ENCODE data around the gene SOX13.

The SOX13 gene

DNA sequence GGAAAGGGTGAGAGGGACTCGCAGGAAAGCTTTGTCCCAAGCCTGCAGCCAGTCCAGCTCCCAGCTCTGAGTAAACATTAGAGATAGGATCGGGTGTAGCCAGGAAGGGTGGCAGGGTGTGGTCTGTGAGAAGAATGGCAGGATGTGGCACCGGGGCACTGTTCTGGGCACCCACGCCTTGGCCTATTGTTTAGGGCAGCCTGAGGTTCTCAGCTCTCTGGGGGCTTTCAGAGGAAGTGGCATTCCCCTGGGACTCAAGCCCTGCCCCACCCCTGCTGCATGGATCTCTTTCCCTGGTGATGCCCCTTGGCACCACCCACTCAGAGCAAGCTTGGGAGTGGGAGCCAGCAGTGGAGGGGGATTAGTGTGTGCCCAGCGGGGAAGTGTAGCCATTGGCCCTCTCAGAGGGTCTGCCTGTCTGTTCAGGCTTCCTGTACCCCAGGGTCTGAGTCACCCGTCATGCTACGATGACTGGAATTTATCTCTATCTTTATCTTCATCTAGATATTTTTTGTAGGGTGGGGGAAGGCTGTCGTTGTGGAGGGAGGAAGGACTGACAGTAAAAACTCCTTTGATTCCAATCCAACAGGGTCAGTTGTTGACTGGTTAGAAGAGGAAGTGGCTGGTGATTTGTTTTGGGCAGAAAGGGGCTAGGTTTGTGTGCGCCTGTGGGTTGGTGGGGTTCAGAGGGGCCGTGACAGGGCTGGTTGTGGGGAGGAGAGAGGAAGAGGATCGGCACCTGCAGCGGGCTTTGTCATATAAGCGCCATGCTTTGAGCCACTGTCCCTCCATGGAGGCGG is 31.6 kb downstream of the SOX13 start:
- in situ Hi-C loops (cut with MboI; ENCODE audit: low sequenced_read_pairs): no loop called here

DNA sequence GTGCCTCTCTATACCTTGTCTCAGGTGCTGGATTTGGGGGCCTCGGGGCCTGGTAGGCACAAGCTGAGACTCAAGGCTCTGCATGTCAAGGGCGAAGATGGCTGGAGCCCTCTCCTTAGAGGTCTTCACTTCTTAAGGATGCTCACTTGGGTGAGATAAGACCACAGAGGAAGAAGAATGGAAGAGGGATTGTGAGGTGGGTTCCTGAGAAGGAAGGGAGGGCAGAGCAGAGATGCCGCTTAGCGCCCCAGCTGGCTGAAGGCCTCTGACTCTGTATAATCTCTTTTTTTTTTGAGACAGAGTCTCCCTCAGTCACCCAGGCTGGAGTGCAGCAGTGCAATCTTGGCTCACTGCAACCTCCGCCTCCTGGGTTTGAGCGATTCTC is 32.2 kb downstream of the SOX13 start:
- in situ Hi-C loops (cut with MboI; ENCODE audit: low sequenced_read_pairs): no loop called here

DNA sequence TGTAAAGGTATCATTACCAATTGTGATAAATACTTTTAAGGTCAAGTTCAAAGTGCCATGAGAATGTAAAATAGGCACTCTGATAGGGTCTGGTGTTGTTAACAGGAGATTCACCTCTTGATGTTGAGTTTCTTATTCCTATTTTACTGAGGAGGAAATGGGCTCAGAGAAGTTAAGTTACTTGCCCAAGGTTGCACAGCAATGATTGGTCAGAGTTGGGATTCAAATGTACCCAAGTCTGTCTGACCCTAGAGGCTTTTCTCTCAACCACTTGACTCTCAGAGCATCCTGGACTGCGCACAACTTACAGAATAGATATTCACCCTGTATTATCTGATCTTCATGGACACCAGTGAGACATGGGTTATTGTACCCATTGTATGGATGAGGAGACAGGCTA is 33.9 kb downstream of the SOX13 start:
- in situ Hi-C loops (cut with MboI; ENCODE audit: low sequenced_read_pairs): no loop called here

DNA sequence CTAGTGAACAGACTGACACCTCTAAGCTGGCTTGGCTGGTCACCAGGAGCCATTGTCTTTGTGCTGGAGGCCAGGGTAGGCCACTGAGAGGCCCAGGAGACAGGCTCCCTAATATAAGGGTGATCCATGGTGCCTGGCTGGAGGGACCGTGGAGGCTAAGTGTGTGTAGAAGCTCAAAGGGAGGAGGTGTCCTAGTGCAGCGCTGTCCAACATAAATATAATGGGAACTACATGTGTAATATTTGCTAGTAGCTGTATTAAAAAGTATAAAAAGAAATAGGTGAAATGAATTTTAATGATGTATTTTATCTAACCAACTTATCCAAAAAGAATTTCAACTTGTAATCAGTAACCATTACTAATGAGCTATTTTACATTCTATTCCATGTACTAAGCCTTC is 35.0 kb downstream of the SOX13 start:
- in situ Hi-C loops (cut with MboI; ENCODE audit: low sequenced_read_pairs): no loop called here

DNA sequence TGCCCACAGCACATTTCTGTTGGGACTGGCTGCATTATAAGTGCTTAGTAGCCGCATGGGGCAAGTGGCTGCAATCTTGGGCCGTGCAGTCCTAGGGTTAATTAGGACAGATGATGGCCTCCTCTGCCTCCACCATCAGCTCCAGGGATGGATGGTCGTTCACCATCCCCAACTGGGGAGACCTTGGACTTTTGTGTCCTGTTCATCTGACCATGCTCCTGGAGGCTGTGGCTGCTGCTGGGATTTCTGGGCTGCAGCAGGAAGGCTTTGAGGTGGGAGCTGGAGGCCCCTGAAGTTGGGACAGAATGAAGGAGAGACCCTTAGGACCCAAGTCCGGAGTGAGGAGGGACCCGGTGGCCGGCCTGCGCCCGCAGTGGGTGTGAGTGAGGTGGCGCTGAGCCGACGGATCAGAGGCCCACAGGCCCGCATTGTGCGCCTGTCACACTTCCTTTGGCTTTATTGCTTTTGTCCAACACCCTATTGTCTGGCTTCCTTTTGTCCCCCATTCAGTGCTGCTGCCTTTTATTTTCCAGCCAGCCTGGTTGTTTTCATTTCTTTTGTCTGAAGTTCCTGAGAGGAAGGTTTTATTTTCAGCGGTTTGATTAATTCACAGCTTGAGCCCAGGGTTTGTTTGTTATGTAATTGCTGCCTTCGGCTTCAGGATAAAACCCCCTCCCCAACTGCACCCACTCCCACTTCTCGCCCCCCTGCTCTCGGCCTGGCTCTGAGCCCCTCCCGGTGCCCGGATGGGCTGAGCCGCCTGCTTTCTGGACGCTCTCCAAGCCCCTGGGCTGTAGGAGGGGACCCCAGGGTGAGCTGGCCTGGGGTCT is 35.6 kb downstream of the SOX13 start:
- in situ Hi-C loops (cut with MboI; ENCODE audit: low sequenced_read_pairs): no loop called here

DNA sequence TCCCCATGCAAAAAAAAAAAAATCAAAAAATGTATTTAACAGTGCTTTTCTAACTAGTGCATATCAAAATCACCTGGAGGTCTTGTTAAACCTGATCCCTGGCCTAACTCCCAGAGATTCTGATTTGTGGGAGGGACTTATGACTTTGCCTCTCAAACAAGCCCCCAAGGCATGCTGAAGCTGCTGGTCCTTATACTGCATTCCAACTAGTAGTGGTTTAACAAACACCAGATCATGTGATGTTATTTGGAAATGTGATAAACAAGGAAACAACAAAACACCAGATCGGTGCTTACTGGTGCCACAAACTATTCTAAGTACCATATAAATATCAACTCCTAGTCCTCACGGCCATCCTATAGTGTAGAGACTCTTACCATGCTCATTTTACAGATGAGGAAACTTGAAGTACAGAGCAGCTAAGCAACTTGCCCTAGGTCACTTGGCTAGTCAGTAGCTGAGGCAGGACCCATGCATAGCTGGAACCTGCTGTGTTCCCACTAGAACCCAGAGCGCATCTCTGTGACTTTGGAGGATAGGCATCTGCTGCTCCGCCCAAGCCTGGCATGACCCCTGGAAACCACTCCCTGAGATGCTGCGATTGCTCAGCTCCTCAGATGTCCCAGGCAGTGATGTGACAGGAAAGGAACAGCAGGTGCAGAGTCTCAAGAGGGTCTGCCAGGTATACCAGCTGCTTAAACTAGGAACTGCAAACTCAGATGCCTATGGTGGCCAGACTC is 38.1 kb downstream of the SOX13 start:
- in situ Hi-C loops (cut with MboI; ENCODE audit: low sequenced_read_pairs): no loop called here

DNA sequence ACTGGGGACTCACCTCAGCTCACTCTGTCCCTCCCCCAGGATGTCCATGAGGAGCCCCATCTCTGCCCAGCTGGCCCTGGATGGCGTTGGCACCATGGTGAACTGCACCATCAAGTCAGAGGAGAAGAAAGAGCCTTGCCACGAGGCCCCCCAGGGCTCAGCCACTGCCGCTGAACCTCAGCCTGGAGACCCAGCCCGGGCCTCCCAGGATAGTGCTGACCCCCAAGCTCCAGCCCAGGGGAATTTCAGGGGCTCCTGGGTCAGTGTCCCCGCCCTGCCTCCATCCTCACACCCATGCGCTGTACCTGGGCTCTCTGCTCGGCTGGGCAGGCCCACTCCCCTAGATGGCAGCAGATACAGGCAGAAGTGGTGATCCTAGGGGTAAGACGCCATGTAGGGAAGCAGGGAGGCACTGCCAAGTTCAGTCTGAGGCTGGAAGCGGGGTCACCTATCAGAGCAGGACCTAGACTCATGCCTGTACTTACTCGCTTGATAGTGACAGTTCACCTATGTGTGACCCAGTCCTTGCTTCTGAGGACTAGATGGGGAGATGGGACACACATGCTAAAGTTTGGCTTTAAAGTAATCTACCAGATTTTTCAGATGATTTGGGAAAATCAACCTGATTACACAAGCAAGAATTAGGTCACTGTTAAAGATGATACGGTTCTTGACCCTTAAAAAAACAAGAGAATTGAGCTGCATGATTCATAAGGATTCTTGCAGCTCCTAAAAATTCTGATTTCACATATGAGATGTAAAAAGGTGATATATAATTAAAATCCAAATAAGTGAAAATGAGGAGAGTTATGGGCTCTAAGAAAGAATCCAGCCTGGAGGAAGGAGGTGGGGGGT is 40.2 kb downstream of the SOX13 start:
- in situ Hi-C loops (cut with MboI; ENCODE audit: low sequenced_read_pairs): no loop called here

DNA sequence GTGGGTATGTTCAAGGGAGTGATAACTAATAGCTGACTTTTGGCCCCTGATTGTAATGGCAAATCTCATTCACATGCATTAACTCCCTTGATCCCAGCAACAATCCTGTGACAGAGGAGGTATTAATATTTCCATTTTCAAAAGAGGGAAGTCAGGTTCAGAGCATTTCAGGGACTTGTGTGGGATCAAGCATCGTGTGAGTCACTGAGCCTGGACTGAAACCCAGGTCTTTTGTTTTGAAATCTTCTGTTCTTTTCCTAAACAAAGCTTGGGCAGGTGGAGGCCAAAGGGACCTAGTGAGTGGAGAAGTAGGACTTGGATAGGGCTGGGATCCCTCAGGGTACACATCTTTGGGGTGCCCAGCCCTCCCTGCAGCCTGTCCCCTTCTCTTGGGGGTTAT is 41.0 kb downstream of the SOX13 start:
- in situ Hi-C loops (cut with MboI; ENCODE audit: low sequenced_read_pairs): no loop called here

DNA sequence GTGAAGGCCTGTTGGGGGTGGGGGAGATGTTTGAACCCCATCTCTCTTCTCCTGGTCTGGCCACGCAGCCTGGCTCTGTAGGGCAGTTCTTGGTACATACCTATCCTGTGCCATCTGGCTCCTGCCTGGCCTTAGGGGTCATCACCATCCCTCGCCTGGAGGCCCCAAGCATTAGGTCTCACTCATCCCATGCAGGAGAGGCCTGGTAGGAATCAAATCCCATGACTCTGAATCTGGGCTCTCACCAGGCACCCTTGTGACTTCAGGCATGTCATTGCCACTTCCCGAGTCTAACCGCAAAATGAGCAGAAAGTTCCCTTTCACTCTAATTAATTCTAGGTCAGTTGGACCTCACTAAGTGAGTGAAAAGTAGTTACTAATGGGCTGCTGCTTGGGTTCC is 41.7 kb downstream of the SOX13 start:
- in situ Hi-C loops (cut with MboI; ENCODE audit: low sequenced_read_pairs): no loop called here

DNA sequence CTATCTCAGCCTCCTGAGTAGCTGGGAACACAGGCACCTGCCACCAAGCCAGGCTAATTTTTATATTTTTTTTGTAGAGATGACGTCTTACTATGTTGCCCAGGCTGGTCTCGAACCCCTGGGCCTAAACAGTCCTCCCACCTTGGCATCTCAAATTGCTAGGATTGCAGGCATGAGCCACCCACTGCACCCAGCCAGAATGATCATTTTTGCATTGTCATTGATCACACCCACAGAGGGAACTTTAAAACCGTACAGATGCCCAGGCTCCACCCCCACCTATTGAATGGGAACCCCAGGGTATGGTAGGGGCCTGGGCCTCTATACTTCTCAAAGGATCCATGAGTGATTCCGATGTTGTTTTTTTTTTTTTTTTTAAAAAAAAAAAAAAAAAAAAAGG is 42.2 kb downstream of the SOX13 start:
- in situ Hi-C loops (cut with MboI; ENCODE audit: low sequenced_read_pairs): no loop called here

DNA sequence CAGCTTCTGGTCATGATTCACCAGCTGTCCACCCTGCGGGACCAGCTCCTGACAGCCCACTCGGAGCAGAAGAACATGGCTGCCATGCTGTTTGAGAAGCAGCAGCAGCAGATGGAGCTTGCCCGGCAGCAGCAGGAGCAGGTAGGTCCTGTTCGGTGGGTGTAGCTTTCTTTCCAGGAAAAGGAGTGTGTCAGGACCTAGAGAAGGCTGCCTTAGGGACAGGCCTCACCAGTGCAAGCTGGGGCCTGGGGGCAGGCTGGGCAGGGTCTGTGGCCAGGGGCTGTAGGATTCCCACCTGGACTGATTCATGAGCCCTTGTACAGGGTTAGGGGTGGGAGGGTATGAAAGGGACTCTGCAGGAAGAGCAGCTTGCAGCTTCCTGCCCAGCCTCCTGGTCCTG is 43.6 kb downstream of the SOX13 start:
- in situ Hi-C loops (cut with MboI; ENCODE audit: low sequenced_read_pairs): no loop called here

DNA sequence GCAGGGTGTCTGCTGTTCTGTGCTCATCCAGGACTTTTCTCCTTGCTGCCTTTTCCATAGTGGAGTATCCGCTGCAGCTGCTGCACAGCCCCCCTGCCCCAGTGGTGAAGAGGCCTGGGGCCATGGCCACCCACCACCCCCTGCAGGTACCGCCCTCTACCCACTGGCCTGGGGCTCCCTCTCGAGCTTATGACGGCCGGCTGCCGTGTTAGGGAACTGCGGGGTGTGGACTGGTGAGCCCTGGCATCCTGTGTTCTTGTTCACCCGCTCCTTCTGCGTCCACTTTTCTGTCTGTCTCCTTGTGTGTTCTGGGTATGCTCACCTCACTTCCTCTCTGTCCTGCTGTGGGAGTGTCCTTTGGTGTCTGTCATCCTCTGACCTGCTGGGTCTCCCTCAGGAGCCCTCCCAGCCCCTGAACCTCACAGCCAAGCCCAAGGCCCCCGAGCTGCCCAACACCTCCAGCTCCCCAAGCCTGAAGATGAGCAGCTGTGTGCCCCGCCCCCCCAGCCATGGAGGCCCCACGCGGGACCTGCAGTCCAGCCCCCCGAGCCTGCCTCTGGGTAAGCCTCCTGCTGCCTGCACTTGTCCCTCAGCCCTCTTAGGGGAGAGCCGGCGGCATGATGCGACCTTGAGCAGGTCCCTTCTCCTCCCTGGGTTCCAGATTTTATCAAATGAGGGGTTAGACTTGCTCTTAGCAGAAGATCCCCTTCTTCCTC is 49.1 kb downstream of the SOX13 start:
- in situ Hi-C loops (cut with MboI; ENCODE audit: low sequenced_read_pairs): no loop called here

DNA sequence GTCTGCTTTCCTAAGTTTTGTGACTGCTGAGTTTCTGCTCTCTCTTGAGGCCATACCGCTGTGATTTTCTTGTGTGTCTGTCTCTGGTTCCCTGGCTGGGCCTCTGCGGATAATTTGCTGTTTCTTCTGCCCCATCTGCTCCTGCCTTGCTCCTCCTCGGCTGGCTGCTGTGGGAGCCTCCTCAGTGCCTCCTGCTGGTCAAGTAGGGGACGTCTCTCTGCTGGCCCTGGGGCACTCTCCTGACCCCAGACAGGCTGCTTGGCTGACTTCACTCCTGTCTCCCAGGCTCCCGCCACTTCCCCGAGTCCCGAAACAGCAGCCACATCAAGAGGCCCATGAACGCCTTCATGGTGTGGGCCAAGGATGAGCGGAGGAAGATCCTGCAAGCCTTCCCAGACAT is 50.5 kb downstream of the SOX13 start:
- in situ Hi-C loops (cut with MboI; ENCODE audit: low sequenced_read_pairs): no loop called here

DNA sequence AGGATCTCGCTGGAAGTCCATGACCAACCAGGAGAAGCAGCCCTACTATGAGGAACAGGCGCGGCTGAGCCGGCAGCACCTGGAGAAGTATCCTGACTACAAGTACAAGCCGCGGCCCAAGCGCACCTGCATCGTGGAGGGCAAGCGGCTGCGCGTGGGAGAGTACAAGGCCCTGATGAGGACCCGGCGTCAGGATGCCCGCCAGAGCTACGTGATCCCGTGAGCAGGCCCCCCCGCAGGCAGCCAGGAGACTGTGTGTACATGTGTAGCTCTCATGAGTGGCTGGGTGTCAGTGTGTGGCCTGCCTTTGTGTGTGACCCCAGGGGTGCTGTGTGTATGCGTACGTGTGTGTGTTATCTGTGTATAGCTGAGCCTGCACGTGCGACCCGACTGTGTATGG is 51.7 kb downstream of the SOX13 start:
- in situ Hi-C loops (cut with MboI; ENCODE audit: low sequenced_read_pairs): loop anchor here (25.0 kb wide), 1 partner anchor 262 kb away; the partner anchor contains the start of gene SNRPE

DNA sequence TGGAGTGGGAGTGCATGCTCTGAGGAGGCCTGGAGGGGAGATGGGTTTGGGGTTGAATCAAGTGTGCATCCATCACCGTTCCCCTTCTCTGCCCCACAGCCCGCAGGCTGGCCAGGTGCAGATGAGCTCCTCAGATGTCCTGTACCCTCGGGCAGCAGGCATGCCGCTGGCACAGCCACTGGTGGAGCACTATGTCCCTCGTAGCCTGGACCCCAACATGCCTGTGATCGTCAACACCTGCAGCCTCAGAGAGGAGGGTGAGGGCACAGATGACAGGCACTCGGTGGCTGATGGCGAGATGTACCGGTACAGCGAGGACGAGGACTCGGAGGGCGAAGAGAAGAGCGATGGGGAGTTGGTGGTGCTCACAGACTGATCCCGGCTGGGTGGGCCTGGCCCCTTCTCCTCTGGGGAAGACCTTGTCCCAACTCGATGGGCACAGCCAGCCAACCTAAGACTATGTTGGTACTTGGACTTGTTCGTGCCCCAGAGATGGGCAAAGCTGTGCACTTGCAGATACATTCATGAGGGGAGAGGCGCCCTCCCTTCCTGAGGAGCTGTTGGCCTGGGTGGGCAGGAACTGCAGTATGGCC is 52.9 kb downstream of the SOX13 start:
- in situ Hi-C loops (cut with MboI; ENCODE audit: low sequenced_read_pairs): loop anchor here (25.0 kb wide), 1 partner anchor 264 kb away; the partner anchor contains the start of gene SNRPE

DNA sequence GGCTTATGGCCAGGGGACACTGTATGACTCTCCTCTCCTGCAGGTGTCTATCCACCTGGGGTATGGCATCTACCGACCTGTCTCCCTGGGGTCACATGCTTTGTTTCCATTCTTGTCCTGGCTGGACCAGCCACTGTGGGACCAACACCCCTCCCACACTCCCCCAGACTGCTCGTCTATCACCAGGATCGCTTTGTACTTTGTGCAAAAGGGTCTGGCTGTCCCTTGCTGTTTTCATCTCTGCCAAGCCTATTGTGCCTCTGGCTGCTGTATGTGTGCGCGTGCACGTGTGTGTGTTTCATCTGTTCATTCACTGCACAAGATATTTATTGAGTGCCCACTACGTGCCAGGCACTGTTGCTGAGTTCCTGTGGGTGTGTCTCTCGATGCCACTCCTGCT is 53.5 kb downstream of the SOX13 start:
- in situ Hi-C loops (cut with MboI; ENCODE audit: low sequenced_read_pairs): loop anchor here (25.0 kb wide), 1 partner anchor 264 kb away; the partner anchor contains the start of gene SNRPE

DNA sequence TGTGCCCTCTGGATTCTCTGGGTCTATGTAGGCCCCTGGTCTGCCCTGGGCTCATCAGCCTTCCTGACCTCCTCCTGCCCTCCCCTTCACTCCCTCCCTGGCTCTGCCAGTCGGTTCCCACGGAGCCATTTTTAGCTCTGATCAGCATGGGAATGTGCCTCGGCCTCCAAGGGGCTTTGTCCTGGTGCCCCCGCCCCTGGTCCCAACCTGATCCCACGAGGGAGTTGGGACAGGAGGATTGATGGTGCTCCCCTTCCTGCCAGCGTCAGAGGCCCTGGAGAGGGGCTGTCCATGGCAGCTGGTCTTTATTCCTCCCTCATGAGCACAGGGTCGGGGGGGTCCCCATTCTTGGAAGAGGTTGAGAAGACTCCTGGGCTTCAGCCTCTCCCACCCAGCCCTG is 54.0 kb downstream of the SOX13 start:
- in situ Hi-C loops (cut with MboI; ENCODE audit: low sequenced_read_pairs): loop anchor here (25.0 kb wide), 1 partner anchor 265 kb away; the partner anchor contains the start of gene SNRPE

DNA sequence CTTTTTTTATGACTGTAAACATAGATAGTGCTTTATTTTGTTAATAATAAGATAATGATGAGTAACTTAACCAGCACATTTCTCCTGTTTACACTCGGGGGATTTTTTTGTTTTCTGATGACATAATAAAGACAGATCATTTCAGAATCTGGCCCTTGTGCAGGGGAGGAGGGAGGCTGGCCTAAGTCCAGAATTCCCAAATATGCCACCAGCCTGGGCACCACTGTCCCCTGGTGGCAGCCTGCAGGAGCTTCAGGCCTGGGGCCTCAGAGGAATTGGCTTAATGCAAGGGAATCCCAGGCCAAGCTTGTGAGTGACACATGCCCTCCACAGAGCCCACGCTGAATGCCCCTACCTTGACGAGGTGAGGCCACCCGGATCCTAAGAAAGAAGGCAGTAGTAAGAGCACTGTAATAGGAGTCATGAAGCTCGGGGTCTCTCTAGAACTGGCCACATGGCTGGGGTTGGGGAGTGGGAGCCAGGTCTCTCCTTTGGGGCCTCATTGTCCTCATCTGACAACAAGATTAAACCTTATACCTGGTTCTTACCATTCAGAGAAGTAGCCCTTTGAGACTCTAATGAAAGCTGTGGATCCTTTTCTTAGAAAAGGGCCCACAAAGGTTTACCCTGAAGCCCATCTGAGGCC is 54.8 kb downstream of the SOX13 start:
- in situ Hi-C loops (cut with MboI; ENCODE audit: low sequenced_read_pairs): loop anchor here (25.0 kb wide), 1 partner anchor 265 kb away; the partner anchor contains the start of gene SNRPE
